Dedifferentiated amniotic fluid mesenchymal stem cell (primary cell): ENCODE results near the gene VIPAS39.

Experiments used
- DNase-seq: peaks from one replicate; pipeline ENCODE4 v3.0.0-alpha.2; 2016; ENCODE audit errors: extremely low spot score

The VIPAS39 gene

GRCh38 chr14:77406086-77406485, 51.3 kb downstream of the VIPAS39 start:
- DNase-seq, result no peak

DNA sequence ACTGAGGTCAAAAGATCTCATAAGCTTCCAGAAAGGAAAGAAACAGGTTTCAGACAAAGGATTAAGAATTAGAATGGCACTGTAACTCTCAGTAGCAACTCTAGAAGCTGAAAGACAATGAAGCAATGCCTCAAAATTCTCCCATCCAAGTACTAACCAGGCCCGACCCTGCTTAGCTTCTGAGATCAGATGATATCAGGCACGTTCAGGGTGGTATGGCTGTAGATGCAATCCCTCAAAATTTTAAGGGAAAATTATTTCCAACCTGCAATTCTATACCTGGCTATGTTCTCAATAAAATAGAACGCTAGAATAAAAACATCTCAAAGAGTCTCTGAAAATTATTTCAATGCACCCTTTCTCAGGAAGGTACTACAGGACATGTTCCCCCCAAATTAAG, 53.6 kb downstream of the VIPAS39 start:
- DNase-seq, result no peak

GRCh38 chr14:77400216-77400615, 57.2 kb downstream of the VIPAS39 start:
- no peak for DNase-seq

DNA sequence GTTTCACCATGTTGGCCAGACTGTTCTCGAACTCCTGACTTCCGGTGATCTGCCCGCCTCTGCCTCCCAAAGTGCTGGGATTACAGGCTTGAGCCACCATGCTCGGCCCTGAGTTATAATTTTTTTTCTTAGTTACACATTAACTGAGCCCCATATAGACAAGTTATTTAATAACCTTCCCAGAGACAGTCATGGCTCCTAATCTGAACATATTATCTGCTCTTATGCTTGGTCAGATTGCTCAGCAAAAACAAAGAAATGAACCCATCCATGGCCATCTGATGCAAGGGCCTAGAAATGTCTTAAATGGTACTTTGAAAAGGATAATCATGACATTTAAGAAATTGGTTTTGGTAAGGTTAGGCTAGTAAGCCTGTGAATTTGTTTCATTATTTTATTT, 67.2 kb downstream of the VIPAS39 start:
- DNase-seq, result no peak

GRCh38 chr14:77378701-77379100, 78.7 kb downstream of the VIPAS39 start:
- no peak for DNase-seq

DNA sequence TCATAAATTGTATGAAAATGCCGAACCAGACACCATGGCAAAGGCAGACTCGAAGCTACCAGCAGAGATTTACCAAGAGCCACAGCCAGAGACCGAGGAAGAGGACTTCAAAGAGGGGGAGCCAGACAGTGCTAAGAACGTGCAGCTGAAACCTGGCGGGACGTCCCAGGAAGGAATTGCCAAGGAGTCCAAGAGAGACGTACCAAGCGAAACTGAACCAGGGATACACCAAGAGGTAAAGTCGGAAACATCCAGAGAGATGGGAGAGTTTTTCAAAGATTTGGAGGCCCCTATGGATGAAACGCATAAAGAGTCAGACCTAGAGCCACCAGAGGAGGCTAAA, 79.9 kb downstream of the VIPAS39 start:
- no peak for DNase-seq

DNA sequence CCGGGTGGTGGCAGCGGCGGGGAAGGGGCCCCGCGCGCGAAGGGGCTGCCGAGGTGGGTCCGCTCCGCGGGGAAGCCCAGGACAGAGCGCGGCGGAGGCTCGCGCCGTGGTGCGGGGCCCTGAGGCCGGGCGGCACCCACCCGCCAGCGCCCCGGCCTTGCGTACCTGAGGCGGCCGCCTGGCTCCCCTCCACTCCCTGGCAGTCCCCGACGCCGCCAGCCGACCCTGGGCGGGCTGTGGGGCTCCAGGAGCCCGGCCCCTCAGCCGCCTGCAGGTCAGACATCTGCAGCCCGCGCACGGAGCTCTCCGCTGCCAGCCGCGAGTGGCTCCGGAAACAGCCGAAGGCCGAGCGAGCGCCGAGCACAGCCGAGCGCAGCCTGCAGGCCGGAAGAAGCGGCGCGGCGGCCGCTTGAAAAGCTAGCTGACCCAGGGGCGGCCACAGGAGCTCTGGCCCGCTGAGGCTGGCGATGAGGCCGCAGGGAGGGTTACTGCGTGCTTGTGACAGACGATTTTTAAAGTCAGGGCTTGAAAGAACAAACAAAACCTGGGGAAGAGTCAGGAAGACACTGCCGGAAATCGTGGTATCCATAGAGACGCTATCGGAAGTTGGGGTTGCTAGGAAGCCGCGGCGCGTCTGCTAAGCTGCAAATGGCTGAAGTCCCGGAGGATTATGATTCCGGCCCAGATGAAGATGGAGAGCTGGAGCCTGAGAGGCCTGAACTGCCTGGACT, 80.5 kb downstream of the VIPAS39 start, which contains the start of the genes SAMD15 and TMED8:
TSS of gene SAMD15 (plus strand) at position 609 of the 731 bp plus-strand sequence. CDS start at position 649, 40 bp downstream.
TSS of gene TMED8 (minus strand) at position 324 of the 731 bp plus-strand sequence. CDS start at position 283, 41 bp downstream.
- DNase-seq, result peak; percentile 76
